ENCODE results near the gene PMP22.
A peak's percentile ranks its signal among the peaks of the same experiment; 100 is the strongest.
"Not testable (repeated sequence)": the region's sequence is repeated elsewhere in the genome, so short reads cannot be mapped to it uniquely, and the experiment has no call there.

PMP22 gene

GRCh38 chr17:15233022-15233805 lies 31.9 kb downstream of the PMP22 start:
- intact Hi-C loops (cut with DNase I) = no loop called here
- DNase-seq = peak in 19 of 42 donors; percentile 14 to 77 (median 42)

DNA sequence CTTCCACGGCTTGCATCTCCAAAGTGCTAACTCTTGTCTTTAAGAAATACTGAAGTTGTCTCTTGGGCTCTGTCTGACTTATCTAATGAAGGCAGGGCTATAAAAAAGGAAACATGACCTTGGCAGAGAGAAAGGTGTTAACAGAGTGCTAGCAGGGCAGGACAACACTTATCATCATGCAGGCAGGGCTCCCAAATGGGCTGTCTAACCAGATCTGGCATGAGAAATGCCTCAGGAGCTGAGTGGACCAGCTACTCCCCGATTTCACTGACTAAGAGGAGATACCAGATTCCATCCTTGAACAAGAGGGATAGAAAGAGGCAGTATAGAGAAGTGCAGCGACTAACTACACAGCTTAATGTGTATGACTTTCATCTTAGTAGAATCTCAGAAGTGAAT lies 32.6 kb downstream of the PMP22 start:
- DNase-seq = peak in 1 of 42 donors; percentile 28
- intact Hi-C loops (cut with DNase I) = no loop called here

- intact Hi-C loops (cut with DNase I) = no loop called here
- peak; percentile 69 to 95 (median 84) for DNase-seq
These were observed 33.1 kb downstream of the PMP22 start for GRCh38 chr17:15231851-15232516.

DNA sequence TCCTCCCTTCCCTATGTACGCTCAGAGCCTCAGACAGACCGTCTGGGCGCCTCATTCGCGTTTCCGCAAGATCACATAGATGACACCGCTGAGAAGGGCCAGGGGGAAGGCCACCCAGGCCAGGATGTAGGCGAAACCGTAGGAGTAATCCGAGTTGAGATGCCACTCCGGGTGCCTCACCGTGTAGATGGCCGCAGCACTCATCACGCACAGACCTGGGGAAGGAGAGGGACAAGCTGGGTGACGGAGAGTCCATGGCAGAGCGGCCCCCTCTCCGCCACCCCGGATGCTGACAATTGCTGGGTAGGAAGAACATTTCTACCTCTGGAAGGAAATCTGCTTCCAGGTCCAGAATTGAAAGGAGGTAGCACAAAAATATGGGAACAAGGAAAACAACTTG lies 34.3 kb downstream of the PMP22 start:
- intact Hi-C loops (cut with DNase I) = no loop called here
- DNase-seq = peak in 1 of 42 donors; percentile 33

- intact Hi-C loops (cut with DNase I); DNase-seq: not testable (repeated sequence)
These were observed 43.3 kb downstream of the PMP22 start for GRCh38 chr17:15221827-15222226.

DNA sequence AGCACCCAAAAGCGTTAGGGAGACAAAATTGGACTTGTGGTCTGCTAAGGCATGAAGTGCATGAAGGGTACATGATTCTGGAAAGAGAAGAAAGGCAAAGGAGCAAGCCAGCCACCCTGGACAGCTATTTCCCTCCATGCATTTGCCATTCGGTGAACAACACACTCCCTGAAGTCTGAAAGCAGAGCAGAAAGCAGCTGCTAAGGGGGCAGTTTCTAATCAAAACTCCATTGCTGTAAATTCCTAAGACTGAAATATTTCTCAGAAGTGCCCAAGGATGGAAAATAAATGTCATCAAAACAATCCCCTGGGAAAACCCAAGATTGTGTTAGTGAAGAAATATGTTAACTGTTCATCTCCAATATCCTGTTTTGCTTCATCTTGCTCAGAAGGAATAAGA lies 44.3 kb downstream of the PMP22 start:
- intact Hi-C loops (cut with DNase I) = no loop called here
- DNase-seq = peak in 1 of 42 donors; percentile 26

DNA sequence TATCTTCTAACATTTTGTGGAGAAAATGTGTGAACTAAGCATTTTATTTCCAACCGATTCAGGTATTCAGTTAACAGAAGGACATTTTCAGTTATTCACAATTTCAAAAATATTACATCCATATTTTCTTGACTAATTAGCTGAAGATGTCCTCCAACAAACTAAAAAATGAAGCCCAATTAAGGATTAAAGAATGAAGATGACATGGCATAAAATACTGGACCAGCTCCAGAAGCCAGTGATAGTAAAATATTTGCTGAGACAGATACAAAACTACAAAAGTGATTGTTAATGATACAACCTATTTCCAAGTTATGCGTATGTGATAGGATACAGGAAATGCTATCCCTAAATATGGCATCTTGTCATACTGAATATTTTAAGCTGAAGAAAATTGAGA lies 48.6 kb downstream of the PMP22 start:
- intact Hi-C loops (cut with DNase I) = no loop called here
- DNase-seq = no peak

GRCh38 chr17:15213381-15214087 lies 51.6 kb downstream of the PMP22 start:
- peak in 3 of 42 donors; percentile 20 to 61 (median 21) for DNase-seq
- intact Hi-C loops (cut with DNase I) = no loop called here

DNA sequence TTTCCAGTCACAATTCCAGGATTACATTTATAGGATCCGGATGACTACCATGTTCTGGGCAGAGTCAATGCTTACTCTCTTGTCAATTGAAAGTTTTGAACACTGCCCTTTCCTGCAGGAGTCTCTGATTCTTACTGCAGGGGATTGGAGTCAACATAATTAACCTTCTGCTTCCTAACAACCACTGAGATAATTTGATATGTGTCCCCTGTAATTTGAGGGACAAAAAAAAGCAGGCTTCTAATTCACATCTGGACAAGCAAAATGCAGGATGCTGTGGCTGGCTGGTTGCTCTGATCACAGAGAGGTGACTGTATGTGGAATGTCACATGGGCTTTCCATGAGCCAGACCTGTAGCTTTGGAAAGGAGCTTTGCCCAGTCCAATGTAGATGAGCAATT lies 54.9 kb downstream of the PMP22 start:
- no peak for DNase-seq
- intact Hi-C loops (cut with DNase I) = no loop called here

- DNase-seq; intact Hi-C loops (cut with DNase I): not testable (repeated sequence)
These were observed 62.1 kb downstream of the PMP22 start for GRCh38 chr17:15203062-15203461.

DNA sequence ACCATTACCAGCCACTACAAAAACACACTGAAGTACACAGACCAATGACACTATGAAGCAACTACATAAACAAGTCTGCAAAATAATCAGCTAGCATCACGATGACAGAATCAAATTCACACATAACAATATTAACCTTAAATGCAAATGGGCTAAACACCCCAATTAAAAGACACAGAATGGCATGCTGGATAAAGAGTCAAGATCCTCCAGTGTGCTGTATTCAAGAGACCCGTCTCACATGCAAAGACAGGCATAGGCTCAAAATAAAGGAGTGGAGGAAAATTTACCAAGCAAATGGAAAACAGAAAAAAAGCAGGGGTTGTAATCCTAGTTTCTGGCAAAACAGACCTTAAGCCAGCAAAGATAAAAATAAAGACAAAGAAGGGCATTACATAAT lies 64.6 kb downstream of the PMP22 start:
- intact Hi-C loops (cut with DNase I) = not testable (repeated sequence)

GRCh38 chr17:15197229-15197628 lies 67.9 kb downstream of the PMP22 start:
- DNase-seq = no peak
- intact Hi-C loops (cut with DNase I) = no loop called here

More for the DNA sequence above, 64.6 kb downstream of the PMP22 start:
- DNase-seq = not testable (repeated sequence)

GRCh38 chr17:15194859-15195277 lies 70.3 kb downstream of the PMP22 start:
- intact Hi-C loops (cut with DNase I) = no loop called here
- no peak for DNase-seq

DNA sequence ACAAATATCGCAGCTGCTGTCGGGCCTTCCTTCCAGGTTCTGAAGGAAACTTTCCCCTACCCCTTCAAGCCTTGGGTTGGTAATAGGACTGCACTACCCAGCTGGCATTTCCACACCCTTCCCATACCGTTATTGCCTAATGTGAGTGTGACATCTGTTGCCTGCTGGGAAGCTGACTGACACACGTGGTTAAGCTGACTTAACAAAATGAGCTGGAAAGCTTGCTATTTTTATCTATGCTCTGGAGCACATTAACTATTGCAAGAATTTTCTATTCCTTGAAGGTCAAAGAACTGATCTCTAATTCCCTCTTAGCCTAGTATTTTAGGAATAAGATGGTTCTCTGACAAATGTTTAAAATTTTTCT lies 79.5 kb downstream of the PMP22 start:
- peak in 3 of 42 donors; percentile 11 to 41 (median 22) for DNase-seq
- intact Hi-C loops (cut with DNase I) = no loop called here

DNA sequence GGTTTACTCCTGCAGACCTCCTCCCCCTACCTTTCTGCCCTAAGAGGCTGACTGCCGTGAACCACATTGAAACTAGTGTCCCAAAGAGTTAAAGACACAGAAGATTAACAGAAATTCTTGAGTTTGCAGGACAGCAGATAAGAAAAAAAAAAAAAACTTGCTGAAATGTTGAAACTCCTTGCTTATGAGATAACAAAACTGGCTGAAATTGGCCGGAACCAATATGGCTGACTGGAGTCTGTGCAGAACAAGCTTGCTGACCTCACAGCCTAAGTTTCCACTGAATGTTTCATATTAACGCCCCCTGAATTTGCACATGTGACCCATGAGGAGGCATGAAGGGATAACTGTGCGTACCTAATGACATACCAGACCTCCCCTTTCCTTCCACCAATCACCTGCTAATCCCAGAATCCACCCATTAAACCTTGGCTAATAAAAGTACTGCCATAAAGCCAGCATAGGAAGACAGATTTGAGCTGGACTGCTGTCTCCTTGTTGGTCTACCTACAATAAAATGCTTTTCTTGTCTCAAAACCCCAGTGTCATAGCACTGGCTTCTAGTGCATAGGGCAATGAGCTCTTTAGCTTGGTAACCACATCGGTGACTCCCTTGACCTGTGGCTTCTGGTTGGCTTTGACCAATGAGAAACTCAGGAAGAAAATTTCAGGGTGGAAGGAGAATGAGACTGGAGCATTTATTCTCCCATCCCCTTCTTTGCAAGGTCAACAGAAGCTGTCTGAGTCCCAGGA lies 80.1 kb downstream of the PMP22 start:
- intact Hi-C loops (cut with DNase I) = no loop called here
- no peak for DNase-seq

GRCh38 chr17:15181816-15182215 lies 83.3 kb downstream of the PMP22 start:
- no peak for DNase-seq
- intact Hi-C loops (cut with DNase I) = no loop called here

- no peak for DNase-seq
- intact Hi-C loops (cut with DNase I) = no loop called here
These were observed 83.8 kb downstream of the PMP22 start for GRCh38 chr17:15181333-15181732.

DNA sequence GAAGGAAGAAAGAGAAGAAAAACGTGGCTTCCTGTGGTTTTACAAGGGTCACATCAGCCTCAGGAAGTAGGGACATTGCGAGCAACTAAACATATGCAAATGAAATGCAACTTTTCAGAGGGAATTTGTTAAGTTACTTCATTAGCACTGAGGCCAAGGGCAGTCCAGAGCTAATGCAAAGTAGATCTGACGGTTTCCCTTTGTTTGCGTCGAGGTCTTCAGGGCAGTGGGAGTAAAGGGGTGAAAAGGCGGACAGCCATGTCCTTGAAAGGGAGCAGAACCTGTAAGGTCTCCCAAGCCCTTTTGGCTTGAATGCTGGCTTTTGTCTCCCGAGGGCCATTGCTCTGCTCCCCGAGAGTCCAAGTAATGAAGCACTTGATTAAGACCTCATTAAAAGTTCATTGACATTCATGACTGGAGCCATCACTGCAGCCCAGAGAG lies 85.0 kb downstream of the PMP22 start:
- intact Hi-C loops (cut with DNase I) = no loop called here
- peak in 8 of 42 donors; percentile 5 to 47 (median 18) for DNase-seq

Data from head of caudate nucleus (tissue), 42 donors.